Fibroblast of upper back skin (primary cell): ENCODE measurements around the gene XPC.

Experiments
- DNase-seq: peaks from one replicate; pipeline ENCODE4 v3.0.0-alpha.2; 2013

Gene XPC

DNA sequence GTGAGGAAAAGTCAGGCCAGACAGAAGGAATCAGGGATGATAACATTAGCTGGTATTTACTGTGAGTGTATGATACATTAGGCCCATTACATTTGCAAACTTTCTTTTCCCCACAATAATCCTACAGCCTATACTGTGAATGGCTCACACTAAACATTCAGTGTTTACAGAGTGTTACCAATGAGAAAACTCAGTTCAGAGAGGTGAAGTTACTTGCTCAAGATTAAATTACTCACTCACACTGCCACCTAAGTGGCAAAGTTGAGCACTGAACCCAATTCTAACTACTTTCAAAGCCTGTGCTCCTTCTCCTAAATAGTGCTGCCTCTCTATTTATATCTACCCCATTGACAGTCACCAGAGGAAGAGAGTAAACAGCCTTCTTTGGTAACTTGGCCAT lies 8.5 kb downstream of the XPC start:
- no peak for DNase-seq

DNA sequence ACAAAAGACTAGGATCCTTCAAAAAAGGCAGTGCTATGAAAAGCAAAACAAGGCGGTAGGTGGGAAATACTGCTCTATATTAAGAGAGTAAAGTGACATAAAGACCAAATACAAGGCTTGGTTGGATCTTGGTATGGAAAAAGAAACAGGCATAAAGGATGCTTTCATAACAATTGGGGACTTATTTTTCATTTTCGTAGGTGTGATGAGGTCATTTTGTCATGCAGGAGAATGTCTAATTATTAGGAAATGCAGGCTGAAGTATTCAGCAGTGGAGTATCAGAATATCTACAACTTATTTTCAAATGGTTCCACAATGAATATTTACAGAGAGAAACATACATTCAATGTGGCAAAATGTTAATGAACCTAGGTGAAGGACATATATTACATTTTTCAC lies 9.0 kb downstream of the XPC start:
- no peak for DNase-seq

DNA sequence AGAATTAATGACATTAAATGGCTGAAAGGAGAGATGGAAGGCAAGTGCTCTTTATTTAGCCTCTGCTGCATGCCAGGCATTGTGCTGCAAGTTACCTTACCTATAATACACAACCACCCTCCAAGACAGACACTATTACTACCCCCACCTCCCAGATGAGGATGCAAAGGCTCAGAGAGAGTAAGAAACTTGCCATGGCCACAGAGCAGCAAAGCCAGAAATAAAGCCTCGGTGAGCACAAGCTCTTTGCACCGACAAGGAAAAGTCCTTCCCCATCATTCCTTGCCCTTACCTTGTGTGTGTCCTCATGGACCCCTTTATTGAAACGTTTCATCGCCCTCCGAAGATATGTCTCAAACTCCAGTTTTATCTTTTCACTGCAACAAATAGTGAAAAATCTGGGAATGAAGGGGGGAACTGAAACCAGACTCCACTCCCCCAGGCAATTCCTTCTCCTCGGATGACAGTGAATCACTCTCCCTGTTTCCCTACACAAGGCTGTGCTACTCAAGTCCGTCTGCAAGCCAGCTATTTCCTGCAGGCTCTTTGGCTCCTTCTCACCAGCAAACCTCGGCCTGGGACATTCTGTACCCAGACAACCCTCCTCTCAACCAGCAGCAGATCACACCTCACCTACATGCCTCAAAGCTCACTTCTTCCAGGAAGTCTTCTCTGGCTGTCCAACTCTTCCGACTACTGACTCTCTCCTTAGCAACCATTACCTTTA lies 11.4 kb downstream of the XPC start:
- DNase-seq, result no peak

DNA sequence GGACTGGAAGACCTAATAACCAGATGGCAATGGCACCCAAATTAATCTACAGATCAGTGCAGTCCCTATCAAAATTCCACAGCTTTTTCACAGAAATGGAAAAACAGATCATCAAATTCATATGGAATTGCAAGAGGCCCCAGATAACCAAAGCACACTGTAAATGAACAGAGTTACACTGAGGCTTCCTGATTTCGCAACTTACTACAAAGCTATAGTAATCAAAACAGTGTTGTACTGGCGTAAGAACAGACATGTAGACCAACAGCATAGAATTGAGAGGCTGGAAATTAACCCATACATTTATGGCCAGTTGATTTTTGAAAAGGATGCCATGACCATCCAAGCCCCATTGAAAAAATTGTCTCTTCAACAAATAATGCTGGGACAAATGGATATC lies 16.2 kb downstream of the XPC start:
- DNase-seq, result no peak

DNA sequence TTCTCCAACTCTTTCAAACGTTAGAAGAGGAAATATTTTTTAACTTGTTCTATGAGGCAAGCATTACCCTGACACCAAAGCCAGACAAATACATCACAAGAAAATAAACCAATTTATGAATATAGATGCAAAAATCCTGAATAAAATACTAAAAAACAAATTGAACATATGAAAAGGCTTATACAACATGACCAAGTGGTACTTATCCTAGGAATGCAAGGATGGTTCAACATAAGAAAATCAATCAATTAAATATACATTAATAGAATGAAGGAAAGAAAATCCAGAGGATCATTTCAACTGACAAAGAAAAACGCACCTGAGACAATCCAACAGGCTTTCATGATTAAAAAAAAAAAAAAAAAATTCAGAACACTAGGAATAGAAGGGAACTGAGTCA lies 17.1 kb downstream of the XPC start:
- no peak for DNase-seq

DNA sequence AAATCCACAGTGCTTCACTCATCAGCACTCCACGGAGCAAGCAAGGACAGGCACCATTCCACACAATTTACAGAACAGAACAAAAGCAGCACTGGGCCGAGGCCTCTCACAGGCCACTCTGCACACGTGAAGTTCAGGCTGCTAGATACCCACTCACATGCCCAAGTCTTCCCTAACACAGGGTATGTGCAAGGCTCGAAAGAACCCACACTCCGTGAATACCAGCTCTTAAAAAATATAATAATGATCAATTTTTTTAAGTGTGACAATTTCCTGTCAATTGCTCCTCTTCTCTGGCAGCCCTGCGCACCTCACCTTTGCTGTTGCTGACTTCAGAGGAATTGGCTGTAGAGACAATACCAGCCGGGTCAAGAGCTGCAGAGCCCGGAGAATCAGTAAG lies 19.0 kb downstream of the XPC start:
- DNase-seq, result no peak

DNA sequence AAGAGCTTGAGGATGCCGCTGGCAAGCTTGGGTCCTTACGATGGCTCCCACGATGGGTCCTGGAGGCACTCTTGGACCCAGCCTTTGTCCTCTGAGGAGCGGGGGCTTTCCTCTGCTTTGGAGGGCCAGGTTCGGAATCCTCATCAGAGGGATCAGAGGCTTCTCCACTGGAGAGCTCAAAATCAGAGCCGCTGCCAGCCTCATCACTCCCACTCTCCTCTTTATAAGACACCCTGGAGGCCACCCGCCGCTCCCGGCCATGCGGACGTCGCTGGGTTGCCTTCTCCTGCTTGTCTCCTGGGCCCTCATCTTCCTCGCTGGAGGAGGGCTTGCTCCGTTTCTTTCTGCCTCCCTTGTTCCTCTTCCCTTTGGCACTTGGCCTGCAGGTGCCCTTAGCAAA lies 20.0 kb downstream of the XPC start:
- DNase-seq, result no peak

DNA sequence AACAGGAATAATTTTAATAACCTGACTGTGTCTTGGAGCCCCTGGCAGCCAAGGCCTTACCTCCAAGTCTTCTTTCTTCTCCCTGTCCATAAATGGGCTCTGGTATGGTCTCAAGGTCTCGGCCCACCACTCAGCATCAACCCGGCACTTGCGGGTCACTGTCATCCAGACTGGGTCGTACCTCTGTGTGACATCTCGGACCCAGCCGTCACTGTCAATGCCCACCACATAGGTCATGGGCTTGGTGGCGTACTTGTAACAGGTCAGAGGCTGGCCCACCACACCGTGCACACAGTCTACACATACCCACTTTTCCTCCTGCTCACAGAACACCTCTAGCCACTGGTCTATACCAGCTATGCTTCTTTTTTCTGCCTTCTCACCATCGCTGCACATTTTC lies 20.4 kb downstream of the XPC start:
- no peak for DNase-seq

DNA sequence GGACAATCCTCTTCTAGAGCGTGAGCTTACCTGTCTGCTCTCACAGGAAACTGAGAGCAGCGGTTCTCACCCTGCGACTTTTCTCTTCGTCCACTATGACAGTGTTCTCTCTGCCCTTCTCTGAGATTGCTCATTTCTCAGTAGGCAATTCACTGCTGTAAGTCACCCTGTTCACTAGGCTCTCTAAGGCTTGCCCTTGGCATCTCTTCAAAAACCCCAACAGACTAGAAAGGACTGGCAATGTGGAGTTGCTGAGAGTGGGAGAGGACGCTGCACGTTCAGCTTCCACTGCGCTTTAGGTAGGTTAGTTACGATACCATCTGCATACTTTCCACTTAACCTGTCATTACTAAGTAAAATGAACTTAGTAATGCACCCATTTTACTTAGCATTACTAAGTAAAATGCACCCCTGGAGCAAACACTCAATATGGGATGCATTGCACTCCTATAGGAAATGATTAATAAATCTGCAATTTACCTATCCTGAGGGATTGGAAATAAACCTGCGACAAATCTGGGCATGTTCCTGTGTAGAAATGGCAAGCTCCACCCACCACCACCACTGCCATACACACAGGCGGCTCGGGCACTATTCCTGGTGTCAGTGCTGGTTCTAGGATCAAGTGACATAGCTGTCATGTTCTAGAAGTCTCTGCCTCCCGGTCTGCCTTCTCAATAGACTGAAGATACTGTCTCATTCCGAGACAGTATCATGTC lies 21.4 kb downstream of the XPC start:
- no peak for DNase-seq

DNA sequence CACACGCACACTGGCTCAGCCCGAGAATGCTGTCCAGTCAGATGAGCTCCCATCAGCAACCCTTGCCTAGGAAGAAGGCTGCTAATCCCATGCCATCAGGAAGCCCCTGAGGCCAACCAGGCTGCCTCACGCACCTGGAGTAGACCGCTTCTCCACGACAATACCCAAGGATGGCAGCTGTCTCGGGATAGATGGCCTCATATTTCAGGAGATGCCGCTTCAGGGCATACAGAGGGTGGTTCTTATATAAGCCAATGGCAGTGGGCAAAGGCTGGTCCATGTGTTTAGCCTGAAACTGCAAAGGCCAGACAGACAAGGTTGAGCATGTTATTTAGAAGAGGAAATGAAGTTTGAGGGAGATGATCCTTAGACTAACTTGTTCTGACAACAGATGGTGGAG lies 22.2 kb downstream of the XPC start:
- no peak for DNase-seq

DNA sequence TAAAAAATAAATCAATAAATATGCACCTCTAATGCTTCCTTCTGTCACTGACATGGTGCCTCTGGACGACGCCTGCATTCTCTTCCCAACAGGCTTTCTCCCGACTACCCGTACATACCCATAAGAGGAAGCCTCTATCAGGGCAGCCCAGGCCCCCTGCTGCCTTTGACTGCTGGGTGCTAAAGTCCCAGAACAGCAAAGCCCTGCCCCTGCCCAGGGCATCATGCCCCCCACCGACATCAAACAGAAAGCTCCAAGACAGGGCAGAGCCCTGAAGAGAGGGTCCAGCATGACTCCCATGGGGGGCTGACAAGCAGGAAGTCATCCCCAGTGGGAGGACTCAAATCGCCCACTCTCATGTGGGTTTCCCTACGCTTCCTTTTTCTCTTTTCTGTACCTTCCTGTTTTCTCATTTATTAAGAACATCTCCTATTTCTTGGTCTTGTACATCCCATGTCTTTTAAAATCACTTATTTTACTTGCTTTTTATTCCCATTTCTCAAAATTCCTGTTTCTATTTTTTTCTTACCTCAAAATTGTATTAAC lies 23.4 kb downstream of the XPC start:
- DNase-seq, result no peak

DNA sequence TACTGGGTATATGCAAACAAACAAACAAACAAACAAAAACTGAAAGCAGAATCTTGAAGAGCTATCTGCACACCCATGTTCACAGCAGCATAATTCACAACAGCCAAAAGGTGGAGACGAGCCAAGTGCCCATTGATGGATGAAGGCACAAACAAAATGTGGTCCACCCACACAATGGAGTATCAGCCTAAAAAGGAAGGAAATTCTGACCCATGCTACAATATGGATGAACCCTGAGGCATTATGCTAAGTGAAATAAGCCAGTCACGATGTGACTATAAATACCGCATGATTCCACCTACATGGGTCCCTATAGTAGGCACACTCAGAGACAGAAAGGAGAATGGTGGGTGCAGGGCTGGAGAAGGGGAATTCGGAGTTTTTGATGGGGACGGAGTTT lies 24.1 kb downstream of the XPC start:
- DNase-seq, result no peak

DNA sequence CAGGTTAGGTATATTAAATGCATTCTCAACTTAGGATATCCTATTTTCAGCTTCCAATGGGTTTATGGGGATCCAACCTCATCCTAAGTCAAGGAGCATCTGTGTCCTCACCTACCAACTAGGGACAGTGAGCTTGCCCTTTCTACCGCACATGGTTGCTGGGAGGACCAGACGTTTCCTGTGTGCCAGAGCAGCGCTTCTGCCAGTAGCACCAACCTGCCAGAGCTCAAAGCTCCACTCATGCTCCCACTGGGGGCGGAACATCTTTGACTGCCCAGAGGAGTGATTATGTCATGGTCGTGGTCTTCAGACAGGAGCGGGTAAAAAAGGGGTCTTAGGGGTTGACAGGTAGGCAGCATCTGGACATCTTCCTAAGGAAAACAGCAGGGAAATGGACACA lies 24.7 kb downstream of the XPC start:
- no peak for DNase-seq

DNA sequence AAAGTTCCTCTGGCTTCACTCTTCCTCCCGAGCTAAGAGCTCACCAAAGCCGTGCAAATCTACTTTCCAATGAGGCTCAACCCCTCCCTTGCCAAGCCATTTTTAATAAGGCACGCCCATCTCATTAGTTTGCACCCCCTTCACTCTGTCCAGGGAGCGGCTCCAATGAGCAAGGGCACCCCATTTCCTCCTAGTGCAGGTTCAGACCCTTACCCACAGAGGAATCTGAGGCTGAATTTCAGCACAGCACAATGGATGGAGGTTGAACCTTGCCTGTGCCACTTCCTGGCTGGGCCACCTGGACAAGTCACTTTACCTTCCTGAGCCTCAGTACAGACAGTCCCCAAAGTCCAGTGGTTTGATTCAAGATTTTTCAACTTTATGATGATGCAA lies 25.4 kb downstream of the XPC start:
- no peak for DNase-seq

DNA sequence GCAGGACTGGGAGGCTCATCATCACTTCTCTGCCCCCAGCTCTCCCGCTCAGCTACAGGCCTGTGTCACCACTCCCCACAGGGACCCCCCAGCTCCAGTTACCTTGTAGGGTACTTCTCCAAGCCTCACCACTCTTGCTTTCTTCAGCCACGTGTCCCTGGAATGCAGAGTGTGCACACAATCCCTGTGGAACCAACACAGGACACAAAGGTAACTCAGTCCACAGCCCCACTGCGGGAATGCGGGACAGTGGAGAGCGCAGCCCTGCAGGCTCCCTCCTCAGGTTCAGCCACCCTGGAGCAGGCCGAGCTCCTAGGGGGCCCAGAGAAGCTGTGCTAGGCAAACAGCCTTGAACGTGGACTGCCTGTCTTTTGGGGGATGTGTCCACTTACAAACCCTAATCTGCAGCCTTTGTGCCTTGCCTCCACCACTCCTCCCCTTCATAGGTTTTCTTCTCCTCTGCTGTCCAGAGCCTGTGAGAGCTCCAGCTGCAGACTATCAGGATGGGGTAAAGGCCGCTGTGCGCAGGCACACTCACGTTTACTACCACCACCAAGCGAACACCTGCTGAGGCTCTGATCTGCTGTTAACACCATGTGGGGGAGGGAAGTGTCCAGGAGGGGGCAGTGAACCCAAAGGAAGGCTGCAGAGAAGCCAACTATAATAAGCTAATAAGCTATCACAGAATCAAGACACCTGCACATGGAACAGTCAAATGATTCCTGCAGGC lies 26.0 kb downstream of the XPC start:
- DNase-seq, result no peak

DNA sequence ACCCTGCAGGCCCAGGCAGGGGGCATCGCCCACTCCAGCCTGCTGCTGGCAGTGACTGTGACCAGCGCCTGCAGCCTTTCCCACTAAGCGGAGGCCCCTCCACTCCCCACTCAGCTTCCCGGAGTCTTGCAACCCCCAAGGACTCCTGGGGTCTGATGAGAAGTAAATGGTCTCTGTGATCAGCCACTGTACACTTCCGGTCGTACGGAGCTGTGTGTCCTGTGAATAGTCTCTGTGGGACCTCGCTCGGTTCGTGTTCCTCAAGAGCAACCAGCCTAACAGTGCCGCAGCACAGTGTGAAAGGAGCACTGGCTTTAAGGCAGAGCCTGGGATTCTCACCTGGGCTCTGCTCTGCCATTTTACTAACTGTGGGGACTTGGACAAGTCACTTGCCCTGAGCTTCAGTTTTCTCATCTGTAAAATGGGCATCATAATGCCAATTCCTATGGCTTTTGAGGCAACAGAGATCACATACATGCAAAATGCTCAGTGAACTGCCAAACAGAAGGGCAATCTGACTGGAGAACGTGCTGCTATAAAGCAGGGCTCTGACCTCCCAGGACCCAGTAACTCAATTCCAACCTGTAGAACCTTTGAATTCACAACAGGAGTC lies 26.8 kb downstream of the XPC start:
- DNase-seq, result no peak

DNA sequence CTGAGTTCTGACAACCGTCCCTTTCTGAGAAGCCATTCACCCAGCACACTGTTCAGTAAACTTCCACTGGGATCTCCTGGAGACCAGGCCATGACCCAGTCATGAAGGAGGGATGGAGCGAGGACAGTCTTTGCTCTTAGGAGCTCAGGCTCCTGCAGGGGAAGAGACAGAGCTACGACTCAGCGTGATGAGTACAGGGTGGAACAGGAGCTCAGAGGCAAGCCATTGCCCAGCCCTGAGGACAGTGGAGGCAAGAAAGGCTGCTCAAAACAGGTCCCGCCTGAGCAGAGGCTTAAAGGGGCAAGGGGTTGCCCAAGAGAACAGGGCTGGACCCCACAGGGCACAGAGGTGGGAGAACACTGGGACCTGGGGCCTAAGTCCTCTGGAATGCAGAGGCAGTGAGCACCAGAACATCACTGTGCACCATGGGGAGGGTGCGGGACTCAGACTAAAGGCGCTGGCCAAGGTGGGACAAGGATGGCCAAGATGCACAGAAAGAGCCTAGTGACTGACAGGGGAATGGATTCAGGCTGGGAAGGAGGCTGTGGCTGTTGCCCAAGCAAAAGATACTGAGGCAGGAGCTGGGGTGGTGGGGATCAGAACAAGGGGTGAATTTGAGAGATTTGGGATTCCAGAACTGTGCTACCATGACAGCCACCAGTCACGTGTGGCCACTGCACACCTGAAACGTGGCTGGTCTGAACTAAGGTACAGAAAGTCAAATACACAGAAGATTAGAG lies 27.7 kb downstream of the XPC start:
- no peak for DNase-seq

DNA sequence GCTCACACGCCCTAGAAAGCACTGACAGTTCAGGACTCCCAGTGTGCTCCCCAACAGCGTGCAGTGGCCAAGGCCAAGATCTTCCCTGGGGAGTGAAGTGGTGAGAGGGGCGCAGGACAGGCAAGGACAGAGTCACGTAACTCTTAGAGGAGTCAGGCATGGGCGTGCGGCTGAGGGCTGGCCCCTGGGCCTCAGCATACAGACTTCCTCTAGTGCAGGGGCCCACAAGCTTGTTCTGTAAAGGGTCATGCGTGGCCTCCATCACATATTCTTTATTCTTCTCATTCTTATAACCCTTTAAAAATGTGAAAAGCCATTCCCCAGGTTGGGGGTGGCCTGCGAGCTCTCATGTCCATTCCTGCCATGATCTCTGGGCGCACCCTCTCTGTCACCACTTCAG lies 28.3 kb downstream of the XPC start:
- no peak for DNase-seq

DNA sequence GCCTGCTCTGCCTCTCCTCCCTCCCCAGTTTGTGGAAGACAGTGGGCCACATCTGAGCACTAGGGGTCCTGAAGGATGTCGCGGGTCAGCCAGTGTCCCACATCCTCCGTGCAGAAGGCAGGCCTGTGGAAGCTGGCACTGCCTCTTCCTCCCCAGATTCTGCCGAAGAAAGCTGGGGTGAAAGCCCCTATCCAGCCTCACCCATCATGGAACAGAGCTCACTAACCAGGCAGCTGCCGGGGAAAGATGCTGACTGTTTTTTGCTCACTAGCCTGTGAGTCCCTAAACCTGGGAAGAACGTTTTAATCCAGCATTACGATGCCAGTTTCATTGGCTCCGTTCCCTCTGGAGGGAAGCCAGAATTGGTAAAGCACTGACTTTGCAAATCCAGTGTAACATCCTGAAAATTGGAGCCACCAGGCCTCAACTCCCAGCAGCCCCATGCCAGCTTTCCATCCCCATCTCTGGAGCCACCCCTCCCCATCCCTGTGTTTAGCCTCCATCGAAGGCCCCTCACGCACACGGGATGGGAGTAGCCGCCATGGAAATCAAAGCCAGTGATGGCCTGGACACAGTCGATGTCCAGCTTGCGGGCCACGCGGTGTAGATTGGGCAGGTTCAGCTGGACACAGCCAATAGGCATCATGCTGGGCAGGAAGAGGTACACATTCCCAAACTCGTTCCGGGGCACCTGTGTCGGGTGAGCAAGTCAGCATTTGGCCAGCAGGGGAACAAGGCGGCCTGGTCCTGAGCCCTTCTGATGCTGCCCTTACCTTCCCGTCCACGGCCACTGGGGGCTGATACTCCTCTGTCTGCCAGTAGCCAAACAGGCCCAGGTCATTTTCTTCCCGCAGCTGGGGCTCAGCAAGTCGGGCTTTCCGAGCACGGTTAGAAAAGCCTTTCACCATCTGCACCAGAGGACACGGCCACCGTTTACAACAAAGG lies 30.1 kb downstream of the XPC start:
- DNase-seq, result no peak

DNA sequence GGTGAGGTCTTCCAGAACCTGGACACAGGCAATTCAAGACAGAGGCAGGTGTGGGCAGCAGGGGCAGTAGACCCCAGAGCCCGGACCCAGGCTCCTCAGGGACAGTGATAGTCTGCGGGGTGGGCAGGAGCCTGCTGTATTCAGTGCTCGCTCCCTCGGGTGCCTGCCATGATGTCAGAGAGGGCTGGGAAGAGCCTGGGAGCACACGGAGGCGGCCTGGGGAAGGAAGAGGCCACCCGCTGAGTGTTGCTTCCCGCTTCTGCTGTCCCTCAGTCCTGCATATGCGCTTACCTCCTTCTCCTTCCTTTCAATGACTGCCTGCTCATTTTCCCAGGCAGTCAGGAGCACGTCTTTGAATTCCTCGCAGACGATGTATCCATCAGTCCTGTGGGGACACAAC lies 30.8 kb downstream of the XPC start:
- DNase-seq, result no peak

DNA sequence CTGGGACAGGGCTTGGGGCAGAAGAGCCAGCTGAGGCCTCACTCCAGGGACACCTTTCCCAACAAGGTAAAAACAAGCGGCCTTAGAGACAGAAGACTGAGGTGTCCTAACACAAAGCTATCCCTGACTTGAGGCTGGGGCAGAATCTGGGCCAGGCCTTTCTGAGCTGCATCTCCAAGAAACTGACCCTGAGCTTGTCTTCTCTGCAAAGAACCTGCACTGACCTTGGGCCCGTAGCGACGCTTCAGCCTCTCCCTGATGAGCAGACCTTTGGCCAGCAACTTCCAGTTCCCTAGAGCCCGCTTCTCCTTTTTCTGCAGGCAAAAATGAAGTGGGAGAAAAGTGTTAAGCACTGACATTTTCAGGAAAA lies 31.4 kb downstream of the XPC start:
- DNase-seq, result no peak
